Esophagus mucosa (tissue), 1 donor: ENCODE results near the gene PLEKHH1. TPM values are rescaled to one million over a fixed set of nuclear protein-coding genes. Genes with fewer than 3 reads are reported as not detected.
"Not testable (repeated sequence)": the region's sequence is repeated elsewhere in the genome, so short reads cannot be mapped to it uniquely, and the experiment has no call there.

Experiments
- ATAC-seq: fragments of 200-7000 bp; cut with Tn5 transposase; one replicate; pipeline ENCODE4 v1.9.1; 2020
- total RNA-seq: library from RNA; stranded (reverse); gene quantifications from one replicate; pipeline ENCODE4 v1.2.4, GENCODE V29; 2023
- donor health status: DM: yes; HTN: yes; CAD: no.

Gene PLEKHH1
- total RNA-seq, 1 donor from 2014 or later: 4.5 TPM

DNA sequence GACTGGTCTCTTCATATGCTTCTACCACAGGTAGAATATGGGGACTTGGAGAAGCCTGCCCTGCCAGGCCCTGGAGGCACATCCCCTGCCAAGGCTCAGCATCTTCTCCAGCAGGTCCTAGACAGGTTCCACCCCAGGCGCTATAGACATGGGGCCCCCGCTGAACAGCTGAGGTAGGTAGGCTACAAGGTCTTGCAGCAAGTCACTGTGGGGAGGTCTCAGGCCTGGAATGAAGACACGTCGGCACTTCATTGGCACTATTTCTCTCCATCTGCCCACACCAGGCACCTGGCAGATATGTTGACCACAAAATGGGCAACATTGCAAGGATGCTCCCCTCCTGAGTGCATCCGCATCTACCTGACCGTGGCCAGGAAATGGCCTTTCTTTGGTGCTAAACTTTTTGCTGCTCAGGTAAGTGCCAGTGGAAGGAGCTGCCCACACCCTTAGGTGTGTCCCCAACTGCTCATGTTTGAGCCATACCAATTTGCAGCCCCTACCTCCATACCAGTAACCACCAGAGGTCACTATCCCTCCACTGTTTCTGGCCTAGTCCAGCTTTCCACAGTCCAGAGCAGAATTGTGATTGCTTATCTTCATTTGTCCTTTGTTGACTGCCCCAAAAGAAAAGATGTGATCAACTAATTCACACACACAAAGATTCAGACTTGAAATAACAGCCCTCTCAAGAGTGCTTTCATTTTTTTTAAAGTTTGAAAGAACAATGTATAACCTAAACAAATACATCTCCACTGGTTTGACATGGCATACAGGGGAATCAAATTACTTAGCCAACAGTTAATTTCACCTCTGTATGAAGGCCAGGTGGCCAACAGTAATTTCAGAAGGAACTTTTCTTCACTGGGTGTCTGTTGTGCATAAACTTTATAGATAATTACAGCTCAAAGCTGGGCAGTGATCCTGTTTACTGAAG is 50.9 kb downstream of the PLEKHH1 start:
- ATAC-seq: peak; percentile 85

- ATAC-seq: no peak
These were observed 51.9 kb downstream of the PLEKHH1 start for GRCh38 chr14:67584978-67585377.

- no peak for ATAC-seq
These were observed 53.3 kb downstream of the PLEKHH1 start for GRCh38 chr14:67586369-67586768.

DNA sequence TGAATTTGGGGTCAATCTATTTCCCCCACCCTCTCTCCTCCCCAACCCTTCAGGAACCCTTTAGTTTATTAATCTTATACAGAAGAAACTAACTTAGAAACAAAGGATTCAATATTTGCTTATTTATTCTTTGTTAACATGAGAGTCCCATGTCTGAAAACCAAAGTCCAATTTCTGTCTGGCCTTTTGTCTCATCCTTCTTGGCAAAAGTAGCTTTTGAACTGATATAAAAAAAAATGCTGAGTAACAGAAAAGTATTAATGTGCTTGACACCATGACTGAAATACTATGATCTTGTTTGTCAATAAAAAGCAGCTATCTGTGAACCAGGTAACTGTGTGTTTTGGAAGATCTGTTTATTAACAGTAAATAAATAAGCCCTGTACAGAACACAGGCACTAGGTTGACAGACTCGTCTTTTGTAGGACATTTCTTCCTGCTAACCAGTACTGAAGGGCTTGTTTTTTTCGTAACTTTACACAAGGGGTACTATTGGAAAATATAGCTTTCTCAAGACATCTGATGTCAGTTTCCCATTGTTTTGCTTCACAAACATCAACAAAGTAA is 56.2 kb downstream of the PLEKHH1 start:
- ATAC-seq: no peak

DNA sequence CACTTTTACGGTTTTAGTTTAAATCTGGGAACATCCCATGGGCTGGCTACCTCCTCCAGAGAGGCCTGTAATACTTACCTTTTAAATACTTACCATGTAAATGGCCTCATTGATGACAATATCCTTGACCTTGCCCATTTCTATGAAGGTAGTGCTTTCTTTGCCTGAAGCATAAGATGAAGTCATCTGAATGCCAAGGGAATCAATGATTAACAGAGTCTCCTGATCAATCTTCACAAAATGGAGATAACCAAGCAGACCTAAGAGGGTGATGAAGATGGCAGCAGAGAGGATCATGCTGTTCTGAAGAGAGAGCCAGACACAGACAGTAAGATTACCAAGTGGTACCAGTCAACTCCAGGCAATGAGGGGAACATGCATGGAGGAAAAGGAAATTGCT is 60.6 kb downstream of the PLEKHH1 start:
- ATAC-seq: not testable (repeated sequence)

- no peak for ATAC-seq
These were observed 62.3 kb downstream of the PLEKHH1 start for GRCh38 chr14:67595392-67595791.

GRCh38 chr14:67599698-67600561 is 66.8 kb downstream of the PLEKHH1 start, which contains the start of gene PIGH:
PIGH (minus strand) TSS chr14:67600268; CDS start chr14:67600203, 65 bp downstream.
- peak; percentile 96 for ATAC-seq

GRCh38 chr14:67600562-67600974 is 67.5 kb downstream of the PLEKHH1 start:
- not testable (repeated sequence) for ATAC-seq

DNA sequence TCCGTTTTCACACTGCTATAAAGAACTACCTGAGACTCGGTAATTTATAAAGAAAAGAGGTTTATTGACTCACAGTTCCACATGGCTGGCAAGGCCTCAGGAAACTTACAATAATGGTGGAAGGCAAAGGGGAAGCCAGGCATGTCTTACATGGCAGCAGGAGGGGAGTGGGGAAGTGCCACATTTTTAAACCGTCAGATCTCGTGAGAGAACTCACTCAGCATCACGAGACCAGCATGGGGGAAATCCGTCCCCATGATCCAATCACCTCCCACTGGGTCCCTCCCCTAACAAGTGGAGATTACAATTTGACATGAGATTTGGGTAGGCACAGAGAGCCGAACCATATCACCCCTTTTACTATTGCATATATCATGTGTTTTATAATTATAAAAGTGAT is 69.0 kb downstream of the PLEKHH1 start:
- no peak for ATAC-seq

DNA sequence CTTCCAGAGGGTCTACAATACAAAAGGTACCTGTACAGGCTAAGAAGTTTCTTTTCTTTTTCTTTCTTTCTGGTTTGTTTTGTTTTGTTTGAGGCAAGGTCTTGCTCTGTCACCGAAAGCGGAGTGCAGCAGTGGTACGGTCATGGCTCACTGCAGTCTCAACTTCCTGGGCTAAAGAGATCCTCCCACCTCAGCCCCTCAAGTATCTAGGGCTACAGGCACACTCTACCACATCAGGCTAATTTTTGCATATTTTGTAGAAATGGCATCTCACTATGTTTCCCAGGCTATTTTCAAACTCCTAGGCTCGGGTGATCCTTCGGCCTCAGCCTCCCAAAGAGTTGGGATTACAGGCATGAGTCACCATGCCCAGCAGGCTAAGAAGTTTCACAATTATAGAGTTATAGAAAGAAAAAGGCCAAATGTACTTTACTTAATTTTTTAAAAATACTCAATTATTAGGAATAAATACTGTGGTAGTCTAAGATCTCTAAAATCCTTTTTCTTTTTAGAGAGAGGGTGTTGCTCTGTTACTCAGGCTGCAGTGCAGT is 70.0 kb downstream of the PLEKHH1 start:
- peak; percentile 17 for ATAC-seq

DNA sequence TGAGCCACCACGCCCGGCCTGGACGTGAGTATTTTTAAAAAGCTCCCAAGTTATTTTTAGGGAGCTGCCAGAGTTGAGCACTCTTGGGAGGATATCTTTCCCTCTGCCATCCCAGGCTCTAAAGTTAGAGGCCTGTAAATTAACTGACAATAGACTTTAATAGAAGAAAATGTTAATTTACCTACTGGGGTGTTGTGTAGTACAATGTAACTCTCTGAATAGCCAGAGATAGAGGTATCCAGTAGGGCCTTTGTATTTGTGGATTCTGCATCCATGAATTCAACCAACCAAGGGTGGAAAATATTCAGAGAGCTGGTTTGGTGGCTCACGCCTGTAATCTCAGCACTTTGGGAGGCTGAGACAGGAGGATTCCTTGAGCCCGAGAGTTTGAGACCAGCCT is 74.6 kb downstream of the PLEKHH1 start:
- ATAC-seq: no peak

DNA sequence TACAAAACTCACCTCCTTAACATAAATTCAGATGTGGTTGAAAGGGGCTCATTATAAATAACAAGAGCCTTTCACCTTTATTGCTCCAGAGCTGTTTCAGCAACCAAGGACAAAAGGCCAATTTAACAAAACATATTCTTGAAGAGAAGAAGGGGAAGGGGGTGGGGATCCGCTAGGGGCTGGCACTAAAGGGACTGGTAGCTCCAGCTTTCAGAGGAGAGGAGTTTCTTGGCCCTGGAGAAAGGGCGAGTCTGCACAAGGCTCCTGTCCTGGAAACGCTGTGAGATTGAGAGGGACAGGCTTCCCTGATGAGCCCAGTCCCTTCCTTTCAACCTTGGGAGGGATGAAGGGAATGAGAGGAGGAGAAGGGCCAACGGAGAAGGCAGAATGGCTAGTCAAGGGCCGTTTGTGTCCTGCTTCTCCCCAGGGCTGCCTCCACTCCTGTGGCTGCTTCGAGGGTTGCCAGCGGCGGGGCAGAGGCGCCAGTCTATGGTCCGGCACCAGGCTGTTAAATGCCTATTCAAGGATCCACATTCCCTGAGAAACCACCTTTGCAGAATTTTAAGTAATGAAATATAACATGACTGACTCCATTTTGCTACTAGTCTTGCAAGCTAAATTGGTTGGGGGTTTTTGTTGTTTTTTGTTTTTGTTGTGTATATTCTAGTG is 76.7 kb downstream of the PLEKHH1 start:
- no peak for ATAC-seq

- ATAC-seq: no peak
These were observed 77.4 kb downstream of the PLEKHH1 start for GRCh38 chr14:67610491-67610890.

DNA sequence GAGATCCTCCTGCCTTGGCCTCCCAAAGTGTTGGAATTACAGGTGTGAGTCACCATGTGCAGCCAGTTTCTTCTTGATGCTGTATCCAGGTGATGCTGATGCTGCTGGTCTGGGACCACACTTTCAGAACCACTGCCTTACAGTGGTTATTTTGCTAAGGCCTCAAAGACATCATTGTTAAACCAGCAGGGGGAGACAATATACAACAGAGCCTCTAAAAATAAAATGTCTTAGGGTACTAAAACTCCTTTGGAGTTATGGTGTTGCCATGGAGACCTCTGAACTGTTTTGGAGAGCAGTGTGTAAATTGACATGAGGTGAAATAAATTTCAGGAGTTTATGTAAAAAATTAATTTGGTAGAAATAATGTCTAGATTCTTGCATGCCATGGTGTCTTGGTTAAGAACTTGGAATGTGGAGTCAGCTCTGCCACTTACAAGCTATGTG is 85.5 kb downstream of the PLEKHH1 start:
- ATAC-seq: peak; percentile 17

DNA sequence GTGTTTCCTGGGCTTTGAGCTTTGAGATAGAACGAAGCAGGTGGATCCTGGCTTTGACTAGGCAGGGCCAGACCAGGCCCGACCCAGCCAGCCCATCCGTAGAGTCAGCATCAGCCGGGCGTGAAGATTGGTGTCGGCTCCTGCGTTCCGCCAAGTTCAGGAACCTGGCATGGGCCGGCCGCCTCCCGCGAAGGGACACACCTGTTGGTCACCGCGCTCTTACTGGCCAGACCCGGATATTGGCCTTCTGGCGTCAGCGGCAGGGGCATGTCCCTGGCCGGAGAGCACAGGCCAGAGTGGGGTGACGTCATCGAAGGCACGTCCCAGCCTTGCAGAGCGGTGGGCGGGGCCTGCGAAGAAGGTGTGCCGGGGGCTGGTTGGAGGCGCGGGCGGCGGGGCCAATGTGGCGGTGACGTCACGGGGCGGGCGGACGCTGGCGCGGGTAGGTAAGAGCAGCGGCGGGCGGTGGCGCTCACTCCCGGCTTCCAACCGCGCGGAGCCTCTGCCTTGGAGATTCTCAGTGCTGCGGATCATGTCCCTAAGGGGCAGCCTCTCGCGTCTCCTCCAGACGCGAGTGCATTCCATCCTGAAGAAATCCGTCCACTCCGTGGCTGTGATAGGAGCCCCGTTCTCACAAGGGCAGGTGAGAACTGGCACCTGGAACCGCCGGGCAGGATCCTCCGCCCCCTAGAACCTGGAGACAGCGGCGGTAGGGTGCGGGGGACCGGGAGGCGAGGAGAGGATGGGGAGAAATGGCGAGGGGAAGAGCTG is 86.5 kb downstream of the PLEKHH1 start, which contains the start of gene ARG2:
ARG2 (plus strand) TSS at position 475 of the 771 bp plus-strand sequence; CDS start at position 533, 58 bp downstream.
- peak; percentile 97 for ATAC-seq

GRCh38 chr14:67620217-67620785 is 87.2 kb downstream of the PLEKHH1 start:
- no peak for ATAC-seq

- ATAC-seq: no peak
These were observed 89.6 kb downstream of the PLEKHH1 start for GRCh38 chr14:67622675-67623074.

DNA sequence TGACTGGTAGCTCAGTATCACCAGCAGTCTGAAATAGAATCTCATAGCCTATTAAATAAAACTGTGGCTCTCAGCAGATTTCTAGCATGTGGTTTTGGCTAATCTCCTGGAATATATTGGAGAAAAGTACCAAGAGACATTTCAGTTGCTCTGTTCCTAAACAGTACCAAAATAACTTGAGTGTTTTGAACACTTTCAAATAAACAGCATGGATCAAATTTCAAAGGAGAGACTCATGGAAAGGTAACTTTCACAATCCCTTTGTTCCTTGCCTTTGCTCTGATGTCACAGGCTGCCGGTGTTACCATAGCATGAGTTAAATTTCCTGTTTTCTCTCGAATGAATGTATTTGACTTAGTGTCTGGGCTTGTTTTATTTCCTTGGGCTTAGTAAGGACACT is 90.0 kb downstream of the PLEKHH1 start:
- ATAC-seq: peak; percentile 72

DNA sequence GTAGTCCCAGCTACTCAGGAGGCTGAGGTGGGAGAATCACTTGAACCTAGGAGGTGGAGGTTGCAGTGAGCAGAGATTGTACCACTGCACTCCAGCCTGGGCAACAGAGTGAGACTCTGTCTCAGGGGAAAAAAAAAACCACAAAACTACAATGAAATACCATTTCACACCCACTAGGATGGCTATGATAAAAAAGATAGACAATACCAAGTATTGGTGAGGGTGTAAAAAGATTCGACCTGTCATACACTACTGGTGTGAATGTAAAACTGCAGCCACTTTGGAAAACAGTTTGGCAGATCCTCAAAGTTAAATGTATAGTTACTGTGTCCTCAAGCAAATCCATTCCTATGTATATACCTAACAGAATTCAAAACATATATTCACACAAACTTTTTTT is 93.0 kb downstream of the PLEKHH1 start:
- ATAC-seq: not testable (repeated sequence)

- ATAC-seq: no peak
These were observed 94.4 kb downstream of the PLEKHH1 start for GRCh38 chr14:67627519-67627918.

DNA sequence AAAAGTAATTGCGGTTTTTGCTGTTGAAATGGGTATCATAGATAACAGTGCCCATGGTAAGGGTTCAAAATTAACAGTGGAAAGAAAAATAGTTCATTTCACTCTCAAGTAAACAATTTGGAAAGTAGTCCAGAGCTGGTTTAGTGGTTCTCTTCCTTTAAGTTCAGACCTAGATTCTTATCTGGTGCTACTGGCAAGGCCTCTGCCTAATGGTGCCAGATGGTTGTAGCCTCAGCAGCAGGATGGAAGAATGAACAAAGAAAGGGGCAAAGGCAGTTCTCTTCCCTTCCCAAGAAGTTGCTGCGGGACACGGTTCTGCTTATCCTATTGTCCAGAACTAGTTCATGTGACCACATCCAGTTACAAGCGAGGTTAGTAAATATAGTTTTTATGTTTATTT is 97.1 kb downstream of the PLEKHH1 start:
- ATAC-seq: no peak
